ENCODE results near the gene CHMP6. TPM values are rescaled to one million over a fixed set of nuclear protein-coding genes. Genes with fewer than 3 reads are reported as not detected.

CHMP6 gene
- total and polyA plus RNA-seq, 4 donors, result 9.6 to 24.0 (median 16.7) TPM

DNA sequence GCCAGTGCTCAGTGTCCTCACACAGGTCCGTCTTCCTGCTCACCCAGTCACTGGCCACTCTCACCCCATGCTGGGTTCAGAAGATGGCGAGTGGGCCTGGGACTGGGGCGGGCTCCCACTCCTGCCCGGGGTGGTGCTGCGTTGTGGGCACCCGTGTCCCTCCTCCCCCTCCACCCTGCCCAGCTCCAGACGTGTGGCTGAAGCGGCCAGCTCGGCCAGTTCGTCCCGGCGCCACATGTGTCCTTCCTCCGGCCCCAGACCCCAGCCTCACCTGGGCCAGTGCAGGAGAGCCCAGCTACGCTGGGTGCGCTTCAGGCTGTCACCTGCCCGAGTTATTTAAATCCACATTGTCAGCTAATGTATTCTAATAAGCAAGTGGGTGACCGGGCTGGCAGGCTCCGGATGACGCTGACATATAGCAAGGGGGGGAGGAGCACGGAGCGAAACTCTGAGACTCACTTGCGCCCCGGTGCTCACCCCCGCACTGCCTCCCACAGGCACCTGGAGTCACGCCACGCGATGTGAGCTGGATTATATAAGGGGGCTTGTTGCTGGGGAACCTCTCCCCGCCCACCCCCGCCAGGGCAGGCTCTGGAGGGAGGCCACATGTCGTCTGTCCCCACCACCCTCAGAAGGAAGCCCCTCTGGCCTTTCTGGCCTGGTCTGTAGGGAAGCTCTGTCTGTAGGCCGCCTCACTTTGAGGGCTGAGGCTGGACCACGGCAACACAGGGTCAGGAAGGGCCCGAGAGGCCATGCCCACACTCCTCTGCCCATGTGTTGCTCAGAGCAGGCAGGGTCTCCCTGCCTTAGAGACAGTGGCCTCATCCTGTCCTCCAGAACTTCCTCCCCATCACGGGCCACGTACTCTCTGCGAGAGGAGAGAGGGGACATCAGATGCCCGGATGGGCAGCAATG lies 36.2 kb downstream of the CHMP6 start:
- no peak for TF ChIP-seq FOXA2 (IDR thresholded peaks at IDR 0.05)
- no peak for TF ChIP-seq HNF4G (IDR thresholded peaks at IDR 0.05)
- Histone ChIP-seq H3K9me3 (ENCODE audit: control insufficient read depth in 4 of 4, low read length in 3 of 4) (no peaks in the 10 kb centered on the region), H3K9ac (ENCODE audit: low read depth in 1 of 2, low read length in 2 of 2) (no peak overlapping the region), H3K27ac (ENCODE audit: low read depth in 1 of 2, low read length in 2 of 2) (no peak overlapping the region), H3K4me1 (ENCODE audit: control insufficient read depth in 4 of 4, insufficient read depth in 4 of 4, low read length in 3 of 4) (peaks cover 5 to 41% (median 19%) of the 10 kb centered on the region in 4 donors), H3K27me3 (ENCODE audit: control insufficient read depth in 4 of 4, insufficient read depth in 4 of 4, low read length in 3 of 4) (no peaks in the 10 kb centered on the region), H3K36me3 (ENCODE audit: control insufficient read depth in 4 of 4, insufficient read depth in 3 of 4, low read depth in 1 of 4, low read length in 3 of 4) (no peaks in the 10 kb centered on the region), H3K4me3 (ENCODE audit: low read depth in 1 of 3, low read length in 3 of 3) (no peak overlapping the region)
- 70% methylated on average over 37 of the region's 37 CpGs for WGBS
- no peak for DNase-seq (ENCODE audit: low spot score)

- no peak for DNase-seq (ENCODE audit: low spot score)
- H3K9ac ChIP-seq (ENCODE audit: low read depth in 1 of 2, low read length in 2 of 2), result no peak overlapping the region
- H3K4me3 ChIP-seq (ENCODE audit: low read depth in 1 of 3, low read length in 3 of 3), result no peak overlapping the region
- H3K9me3 ChIP-seq (ENCODE audit: control insufficient read depth in 4 of 4, low read length in 3 of 4), result no peaks in the 10 kb centered on the region
- H3K36me3 ChIP-seq (ENCODE audit: control insufficient read depth in 4 of 4, insufficient read depth in 3 of 4, low read depth in 1 of 4, low read length in 3 of 4), result no peaks in the 10 kb centered on the region
- TF ChIP-seq RAD21 (IDR thresholded peaks at IDR 0.05) (no peak), GABPA (IDR thresholded peaks at IDR 0.05 in 1 of 2, conservative IDR thresholded peaks at IDR 0.05 in 1 of 2) (no peak), TAF1 (conservative IDR thresholded peaks at IDR 0.05) (no peak), RXRA (IDR thresholded peaks at IDR 0.05) (no peak), REST (IDR thresholded peaks at IDR 0.05) (no peak), JUND (IDR thresholded peaks at IDR 0.05) (no peak), SP1 (IDR thresholded peaks at IDR 0.05) (no peak), FOXA2 (IDR thresholded peaks at IDR 0.05) (no peak), CTCF (IDR thresholded peaks at IDR 0.05; ENCODE audit: low read depth, low read length, missing input control) (no peak)
- H3K4me1 ChIP-seq (ENCODE audit: control insufficient read depth in 4 of 4, insufficient read depth in 4 of 4, low read length in 3 of 4), result peaks cover 10 to 44% (median 22%) of the 10 kb centered on the region in 4 donors
- WGBS, result 39% methylated on average over 12 of the region's 12 CpGs
- no peak overlapping the region for H3K27ac ChIP-seq (ENCODE audit: low read depth in 1 of 2, low read length in 2 of 2)
- no peaks in the 10 kb centered on the region for H3K27me3 ChIP-seq (ENCODE audit: control insufficient read depth in 4 of 4, insufficient read depth in 4 of 4, low read length in 3 of 4)
Measured at GRCh38 chr17:81028506-81028858, 36.8 kb downstream of the CHMP6 start.

GRCh38 chr17:81029859-81030258 lies 38.2 kb downstream of the CHMP6 start:
- Histone ChIP-seq H3K27me3 (ENCODE audit: control insufficient read depth in 4 of 4, insufficient read depth in 4 of 4, low read length in 3 of 4) (no peaks in the 10 kb centered on the region), H3K36me3 (ENCODE audit: control insufficient read depth in 4 of 4, insufficient read depth in 3 of 4, low read depth in 1 of 4, low read length in 3 of 4) (no peaks in the 10 kb centered on the region), H3K9ac (ENCODE audit: low read depth in 1 of 2, low read length in 2 of 2) (no peak overlapping the region), H3K27ac (ENCODE audit: low read depth in 1 of 2, low read length in 2 of 2) (no peak overlapping the region), H3K4me3 (ENCODE audit: low read depth in 1 of 3, low read length in 3 of 3) (no peak overlapping the region), H3K4me1 (ENCODE audit: control insufficient read depth in 4 of 4, insufficient read depth in 4 of 4, low read length in 3 of 4) (peaks cover 11 to 47% (median 30%) of the 10 kb centered on the region in 4 donors), H3K9me3 (ENCODE audit: control insufficient read depth in 4 of 4, low read length in 3 of 4) (no peaks in the 10 kb centered on the region)
- WGBS, result 94% methylated on average over 11 of the region's 11 CpGs
- DNase-seq (ENCODE audit: low spot score), result no peak
- no peak for TF ChIP-seq ATF3 (IDR thresholded peaks at IDR 0.05)
- TF ChIP-seq NR2F2 (IDR thresholded peaks at IDR 0.05), result no peak
- TF ChIP-seq EGR1 (IDR thresholded peaks at IDR 0.05; ENCODE audit: low read depth in 2 of 2), result no peak
- TF ChIP-seq YY1 (IDR thresholded peaks at IDR 0.05), result no peak
- no peak for TF ChIP-seq HNF4G (IDR thresholded peaks at IDR 0.05)
- no peak for TF ChIP-seq TAF1 (conservative IDR thresholded peaks at IDR 0.05)
- TF ChIP-seq CTCF (IDR thresholded peaks at IDR 0.05; ENCODE audit: low read depth, low read length, missing input control), result no peak
- no peak for TF ChIP-seq FOXA2 (IDR thresholded peaks at IDR 0.05)
- no peak for TF ChIP-seq GABPA (IDR thresholded peaks at IDR 0.05 in 1 of 2, conservative IDR thresholded peaks at IDR 0.05 in 1 of 2)
- TF ChIP-seq SP1 (IDR thresholded peaks at IDR 0.05), result no peak
- no peak for TF ChIP-seq HNF4A (conservative IDR thresholded peaks at IDR 0.05)
- no peak for TF ChIP-seq RXRA (IDR thresholded peaks at IDR 0.05)
- TF ChIP-seq JUND (IDR thresholded peaks at IDR 0.05), result no peak

Data from liver (tissue), 9 donors.